Motor neuron (in vitro differentiated cells): ENCODE results near the gene TUT4. TPM values are rescaled to one million over a fixed set of nuclear protein-coding genes. Genes with fewer than 3 reads are reported as not detected.
"Not testable (repeated sequence)": the region's sequence is repeated elsewhere in the genome, so short reads cannot be mapped to it uniquely, and the experiment has no call there.

ENCODE experiments used
- ATAC-seq, 8 experiments: fragments of 200-7000 bp; cut with Tn5 transposase; replicated peaks in 6 of 8; 2 replicates each; pipeline ENCODE4 v1.8.0; 2021; ENCODE audit warnings: mild to moderate bottlenecking in 8 of 8, moderate library complexity in 8 of 8
- H3K27ac ChIP-seq, 2 donors: fragments of 250-450 bp; sonication (Bioruptor Pico); 2 replicates each; pipeline ENCODE4 v1.9.0; 2021; ENCODE audit warnings: antibody characterized with exemption in 2 of 2, mild to moderate bottlenecking in 2 of 2, moderate library complexity in 1 of 2
- H3K4me1 ChIP-seq, 2 donors: fragments of 250-450 bp; sonication (Bioruptor Pico); replicated peaks in 1 of 2; 2 replicates each; pipeline ENCODE4 v1.6.1; 2021; ENCODE audit warnings: antibody characterized with exemption in 2 of 2, mild to moderate bottlenecking in 2 of 2, moderate library complexity in 1 of 2
- H3K4me3 ChIP-seq, 5 donors: fragments of 250-450 bp; sonication (Bioruptor Pico); 2 replicates each; pipeline ENCODE4 v1.9.0; 2021; ENCODE audit warnings: antibody characterized with exemption in 5 of 5, mild to moderate bottlenecking in 5 of 5, moderate library complexity in 4 of 5
- WGBS, 10 experiments: fragments of 450-650 bp; shearing (Covaris generic); methylation state at CpG; one replicate each; pipeline ENCODE4 v1.0.0; 2022; 5-methylcytosine and 5-hydroxymethylcytosine counted together
- in situ Hi-C, 9 experiments: fragments of 400-800 bp; cut with MboI; loops; one replicate each; pipeline ENCODE4 v1.15.0; 2021; ENCODE audit warnings: low sequenced_read_pairs in 9 of 9, low pct_unique_long_range_greater_than_20kb in 2 of 9; ENCODE audit not compliant: unreplicated experiment in 9 of 9
- total RNA-seq, 8 experiments: library from RNA; unstranded; fragments of 300-600 nt; gene quantifications; 2 replicates each; pipeline versions ENCODE4 v1.2.3 to v1.2.4, GENCODE V29; 2022

TUT4 gene
- total RNA-seq, 8 experiments from 2014 or later, result 36.0 to 143 (median 94.1) TPM

DNA sequence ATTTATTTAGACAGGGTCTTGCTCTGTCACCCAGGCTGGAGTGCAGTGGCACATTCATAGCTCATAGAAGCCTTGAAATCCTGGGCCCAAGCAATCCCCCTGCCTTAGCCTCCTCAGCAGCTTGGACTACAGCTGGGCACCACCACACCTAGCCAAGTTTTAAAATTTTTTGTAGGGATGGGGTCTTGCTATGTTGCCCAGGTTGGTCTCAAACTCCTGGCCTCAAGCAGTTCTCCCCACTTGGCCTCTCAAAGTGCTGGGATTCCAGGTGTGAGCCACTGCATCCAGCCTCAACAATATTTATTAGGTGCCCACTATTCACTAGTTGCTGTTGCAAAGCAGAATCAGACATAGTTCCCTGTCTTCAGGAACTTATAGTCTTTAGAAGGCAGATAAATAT, 35.1 kb upstream of the TUT4 start:
- H3K4me1 ChIP-seq, result peaks cover 42 to 53% of the 10 kb centered on the region in 2 donors
- H3K27ac ChIP-seq, result no peak overlapping the region
- H3K4me3 ChIP-seq, result no peak overlapping the region
- no peak for ATAC-seq
- in situ Hi-C loops, result no loop called here

DNA sequence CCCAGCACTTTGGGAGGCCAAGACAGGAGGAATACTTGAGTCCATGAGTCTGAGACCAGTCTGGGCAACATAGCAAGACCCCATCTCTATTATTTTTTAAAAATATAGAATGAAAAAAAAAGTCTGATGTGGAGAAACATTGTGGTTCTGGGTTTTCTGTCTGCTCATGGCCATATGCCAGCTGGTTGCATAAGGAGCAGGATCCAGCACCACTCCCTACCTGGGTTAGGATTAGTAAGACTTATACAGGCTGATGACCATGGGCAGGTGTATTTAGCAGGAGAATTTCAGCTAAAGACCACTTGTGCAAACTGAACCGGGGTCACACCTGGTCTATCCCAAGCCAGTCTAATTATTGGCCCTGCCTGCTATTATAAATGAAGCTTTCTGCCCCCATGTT, 32.6 kb upstream of the TUT4 start:
- H3K27ac ChIP-seq, result no peak overlapping the region
- H3K4me1 ChIP-seq, result peaks cover 21 to 27% of the 10 kb centered on the region in 2 donors
- in situ Hi-C loops, result no loop called here
- no peak for ATAC-seq
- no peak overlapping the region for H3K4me3 ChIP-seq
- WGBS, 10 experiments, result 0 to 100% (median 67%) methylated on average over 1 of the region's 1 CpG; no CpG with 5 or more reads in 5 of the 10 experiments

DNA sequence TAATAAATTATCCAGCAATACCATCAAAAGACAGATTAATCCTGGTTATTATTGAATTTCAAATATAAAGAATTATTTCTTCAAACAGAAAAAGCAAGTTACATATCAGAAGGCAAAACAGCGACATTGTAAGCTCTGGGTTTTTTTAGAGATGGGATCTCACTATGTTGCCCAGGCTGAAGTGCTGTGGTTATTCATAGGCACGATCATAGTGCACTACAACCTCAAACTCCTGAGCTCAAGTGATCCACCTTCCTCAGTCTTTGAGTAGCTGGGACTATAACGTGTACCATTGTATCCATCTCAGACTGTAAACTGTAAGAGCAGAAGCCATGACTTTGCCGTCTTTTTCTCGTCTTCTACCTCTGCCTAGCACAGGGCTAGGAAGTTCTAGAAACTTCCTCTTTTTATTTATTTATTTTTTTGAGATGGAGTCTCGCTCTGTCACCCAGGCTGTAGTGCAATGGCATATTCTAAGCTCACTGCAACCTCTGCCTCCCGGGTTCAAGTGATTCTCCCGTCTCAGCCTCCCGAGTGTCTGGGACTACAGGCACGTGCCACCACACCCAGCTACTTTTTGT, 29.3 kb upstream of the TUT4 start:
- Histone ChIP-seq H3K4me3 (no peak overlapping the region), H3K4me1 (peaks cover 0 to 1% of the 10 kb centered on the region in 2 donors), H3K27ac (no peak overlapping the region)
- WGBS, 10 experiments, result 56 to 97% (median 91%) methylated on average over 3 to 10 of the region's 10 CpGs
- no peak for ATAC-seq
- in situ Hi-C loops, result no loop called here

DNA sequence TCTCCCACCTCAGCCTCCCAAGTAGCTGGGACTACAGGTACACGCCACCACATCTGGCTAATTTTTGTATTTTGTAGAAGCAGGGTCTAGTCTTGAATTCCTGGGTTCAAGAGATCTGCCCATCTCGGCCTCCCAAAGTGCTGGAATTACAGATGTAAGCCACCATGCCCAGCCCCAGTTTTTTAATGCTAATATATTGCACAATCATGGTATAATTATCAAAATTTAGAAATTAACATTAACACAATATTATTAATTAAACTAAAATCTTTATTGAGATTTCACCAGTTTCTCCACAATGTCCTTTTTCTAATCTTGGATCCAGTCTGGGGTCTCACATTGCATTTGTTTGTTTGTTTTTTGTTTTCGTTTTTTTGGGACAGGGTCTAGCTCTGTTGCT, 27.4 kb upstream of the TUT4 start:
- Histone ChIP-seq H3K4me3 (no peak overlapping the region), H3K4me1 (no peaks in the 10 kb centered on the region), H3K27ac (no peak overlapping the region)
- in situ Hi-C loops, result no loop called here
- WGBS, 10 experiments, result 21 to 91% (median 82%) methylated on average over 1 to 3 of the region's 3 CpGs; no CpG with 5 or more reads in 3 of the 10 experiments
- ATAC-seq, result no peak

DNA sequence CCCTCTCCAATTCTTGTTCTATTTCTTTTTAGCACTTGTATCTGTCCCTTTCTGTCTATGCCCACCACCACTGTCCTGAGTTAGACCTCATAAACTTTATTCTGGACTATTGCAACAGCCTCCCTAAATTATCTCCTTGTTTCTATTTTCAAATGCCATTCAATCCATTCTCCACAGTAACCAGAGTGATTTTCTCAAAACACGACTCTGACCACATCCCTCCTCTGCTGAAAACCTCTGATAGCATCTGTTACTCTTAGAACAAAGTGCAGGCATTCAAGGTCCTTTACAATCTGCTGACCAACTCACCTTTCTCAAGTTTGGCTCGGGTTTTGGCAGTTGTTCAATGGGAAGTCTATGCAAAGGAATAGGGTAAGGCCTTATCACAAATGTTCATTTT, 26.5 kb upstream of the TUT4 start:
- no peak overlapping the region for H3K4me3 ChIP-seq
- no peak for ATAC-seq
- in situ Hi-C loops, result no loop called here
- H3K27ac ChIP-seq, result no peak overlapping the region
- 11 to 86% (median 77%) methylated on average over 1 to 2 of the region's 2 CpGs; no CpG with 5 or more reads in 2 of the 10 experiments for WGBS, 10 experiments
- no peaks in the 10 kb centered on the region for H3K4me1 ChIP-seq

DNA sequence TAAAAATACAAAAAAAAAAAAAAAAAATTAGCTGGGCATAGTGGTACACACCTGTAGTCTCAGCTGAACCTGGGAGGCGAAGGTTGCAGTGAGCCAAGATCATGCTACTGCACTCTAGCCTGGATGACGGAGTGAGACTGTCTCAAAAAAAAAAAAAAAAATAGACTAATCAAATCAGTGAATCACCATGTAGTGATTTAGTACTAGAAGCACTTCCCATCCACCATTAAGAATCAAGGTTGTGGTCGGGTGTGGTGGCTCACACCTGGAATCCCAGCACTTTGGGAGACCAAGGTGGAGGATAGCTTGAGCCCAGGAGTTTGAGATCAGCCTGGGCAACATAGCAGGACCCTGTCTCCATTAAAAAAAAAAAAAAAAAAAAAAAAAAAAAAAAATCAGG, 25.2 kb upstream of the TUT4 start:
- in situ Hi-C loops, H3K4me1 ChIP-seq, H3K4me3 ChIP-seq, H3K27ac ChIP-seq: not testable (repeated sequence)
- 60 to 100% (median 96%) methylated on average over 1 to 3 of the region's 3 CpGs; no CpG with 5 or more reads in 1 of the 10 experiments for WGBS, 10 experiments
- ATAC-seq, result peak in 1 of 8 experiments; percentile 47

DNA sequence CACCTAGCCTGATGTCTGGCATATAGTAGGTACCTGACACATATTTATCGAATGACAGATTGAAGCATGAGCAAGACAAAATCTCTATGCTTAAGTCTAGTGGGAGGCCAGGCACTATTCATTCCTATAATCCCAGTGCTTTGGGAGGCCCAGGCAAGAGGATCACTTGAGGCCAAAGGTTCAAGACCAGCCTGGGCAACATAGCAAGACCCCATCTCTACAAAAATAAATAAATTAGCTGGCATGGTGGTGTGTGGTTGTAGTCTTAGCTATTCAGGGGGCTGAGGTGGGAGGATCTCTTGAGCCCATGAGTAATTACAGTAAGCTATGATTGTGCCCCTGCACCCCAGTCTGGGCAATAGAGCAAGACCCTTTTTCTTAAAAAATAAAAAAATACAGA, 23.2 kb upstream of the TUT4 start:
- in situ Hi-C loops, result no loop called here
- no peak for ATAC-seq
- 80 to 100% (median 100%) methylated on average over 1 of the region's 1 CpG; no CpG with 5 or more reads in 5 of the 10 experiments for WGBS, 10 experiments
- Histone ChIP-seq H3K4me1 (no peaks in the 10 kb centered on the region), H3K4me3 (no peak overlapping the region), H3K27ac (no peak overlapping the region)

DNA sequence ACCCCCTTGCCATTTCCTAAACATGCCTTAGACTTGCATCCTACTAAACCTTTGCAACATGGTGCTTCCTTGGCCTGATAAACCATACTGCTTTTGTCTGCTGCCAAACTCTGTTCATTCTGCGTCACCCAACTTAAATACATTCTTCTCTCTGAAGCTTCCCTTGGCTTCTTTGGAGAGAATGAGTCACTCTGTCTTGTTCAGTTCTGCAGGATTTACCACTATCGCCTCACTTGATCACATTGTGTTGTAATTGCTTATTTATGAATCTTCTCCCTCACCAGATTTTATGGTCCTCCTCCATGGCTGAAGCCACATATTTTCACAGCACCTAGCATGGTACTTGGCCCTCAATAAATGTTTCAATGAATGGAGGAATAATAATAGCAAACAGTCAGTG, 21.7 kb upstream of the TUT4 start:
- ATAC-seq, result peak; percentile 32 to 95 (median 78)
- Histone ChIP-seq H3K4me1 (no peaks in the 10 kb centered on the region), H3K4me3 (no peak overlapping the region), H3K27ac (no peak overlapping the region)
- 17 to 79% (median 50%) methylated on average over 1 to 2 of the region's 2 CpGs; no CpG with 5 or more reads in 2 of the 10 experiments for WGBS, 10 experiments
- in situ Hi-C loops, result loop anchor here in 3 of 9 experiments (25.0 kb wide), 1 partner anchor 88 kb away; no protein-coding TSS in a partner anchor

DNA sequence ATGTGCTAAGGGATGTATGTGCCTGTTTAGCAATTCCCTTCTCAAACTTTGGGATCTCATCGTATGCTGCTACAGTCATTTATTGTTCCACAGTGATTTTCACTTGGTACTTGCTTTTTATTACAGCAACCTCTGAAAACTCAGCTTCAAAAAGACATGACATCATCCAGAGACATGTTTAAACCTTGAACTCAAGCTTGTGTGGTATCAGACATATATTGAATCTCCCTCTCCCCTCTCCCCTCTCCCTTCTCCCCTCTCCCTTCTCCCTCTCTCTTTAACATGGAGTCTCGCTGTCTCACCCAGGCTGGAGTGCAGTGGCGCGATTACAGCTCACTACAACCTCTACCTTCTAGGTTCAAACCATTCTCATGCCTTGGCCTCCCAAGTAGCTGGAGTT, 19.5 kb upstream of the TUT4 start:
- no peak overlapping the region for H3K27ac ChIP-seq
- no peaks in the 10 kb centered on the region for H3K4me1 ChIP-seq
- in situ Hi-C loops, result loop anchor here in 3 of 9 experiments (25.0 kb wide), 1 partner anchor 90 kb away; no protein-coding TSS in a partner anchor
- ATAC-seq, result no peak
- WGBS, 10 experiments, result 0 to 100% (median 88%) methylated on average over 1 of the region's 4 CpGs; no CpG with 5 or more reads in 3 of the 10 experiments
- H3K4me3 ChIP-seq, result no peak overlapping the region

DNA sequence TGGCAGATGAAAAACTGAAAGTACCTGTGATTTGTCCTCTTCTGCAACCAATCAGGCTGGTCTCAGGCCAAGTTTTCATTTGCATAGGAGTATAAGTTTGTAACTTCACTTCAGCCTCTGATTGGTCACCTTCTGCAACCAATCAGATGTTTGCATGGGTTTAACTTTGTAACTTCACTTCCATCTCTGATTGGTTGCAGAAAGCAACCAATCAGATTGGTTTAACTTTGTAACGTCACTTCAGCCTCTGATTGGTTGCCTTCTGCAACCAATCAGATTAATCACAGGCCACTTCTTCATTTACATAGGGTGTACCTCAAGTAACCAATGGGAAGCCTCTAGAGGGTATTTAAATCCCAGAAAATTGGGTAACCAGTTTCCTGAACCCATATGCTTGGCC, 18.9 kb upstream of the TUT4 start:
- Histone ChIP-seq H3K4me3 (no peak overlapping the region), H3K4me1 (no peaks in the 10 kb centered on the region), H3K27ac (no peak overlapping the region)
- ATAC-seq, result peak in 3 of 8 experiments; percentile 52 to 70 (median 59)
- 67 to 100% (median 92%) methylated on average over 1 of the region's 1 CpG; no CpG with 5 or more reads in 1 of the 10 experiments for WGBS, 10 experiments
- in situ Hi-C loops, result loop anchor here in 3 of 9 experiments (25.0 kb wide), 1 partner anchor 91 kb away; no protein-coding TSS in a partner anchor

DNA sequence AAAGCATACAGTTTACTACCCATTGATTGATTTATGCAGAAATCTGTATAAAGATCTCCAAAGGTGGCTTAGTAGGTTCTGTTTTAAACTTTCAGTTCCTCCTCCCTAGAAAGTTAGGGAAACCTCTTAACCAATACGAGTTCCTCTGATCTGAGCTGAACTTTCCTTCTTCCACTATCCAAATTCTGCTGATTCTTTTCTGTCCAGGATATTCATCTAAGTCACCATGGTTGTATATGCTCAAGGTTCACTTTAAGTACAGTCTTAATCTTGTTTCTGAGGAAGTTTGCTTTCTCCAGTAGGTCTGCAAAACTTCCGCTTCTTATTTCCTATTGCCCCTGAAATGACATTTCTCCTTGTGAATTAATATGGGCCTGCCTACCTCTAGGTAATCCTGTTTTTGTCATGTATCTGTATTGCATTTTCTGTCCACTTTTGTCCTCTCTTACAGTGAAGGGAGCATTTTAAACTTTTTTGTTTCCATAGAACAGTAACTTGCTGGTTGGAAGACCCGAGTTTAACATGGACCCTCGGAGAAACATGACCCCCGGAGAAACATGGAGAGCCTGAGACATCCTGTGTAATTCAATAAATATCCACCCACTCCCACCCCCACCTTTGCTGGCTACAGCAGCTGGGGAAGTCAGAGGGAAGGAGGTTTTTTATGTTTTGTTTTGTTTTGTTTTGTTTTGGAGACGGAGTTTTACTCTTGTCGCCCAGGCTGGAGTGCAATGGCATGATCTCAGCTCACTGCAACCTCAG, 16.7 kb upstream of the TUT4 start:
- no peak overlapping the region for H3K4me3 ChIP-seq
- in situ Hi-C loops, result loop anchor here in 3 of 9 experiments (25.0 kb wide), 1 partner anchor 93 kb away; no protein-coding TSS in a partner anchor
- H3K4me1 ChIP-seq, result no peaks in the 10 kb centered on the region
- WGBS, 10 experiments, result 31 to 88% (median 83%) methylated on average over 2 to 7 of the region's 7 CpGs
- ATAC-seq, result no peak
- no peak overlapping the region for H3K27ac ChIP-seq

DNA sequence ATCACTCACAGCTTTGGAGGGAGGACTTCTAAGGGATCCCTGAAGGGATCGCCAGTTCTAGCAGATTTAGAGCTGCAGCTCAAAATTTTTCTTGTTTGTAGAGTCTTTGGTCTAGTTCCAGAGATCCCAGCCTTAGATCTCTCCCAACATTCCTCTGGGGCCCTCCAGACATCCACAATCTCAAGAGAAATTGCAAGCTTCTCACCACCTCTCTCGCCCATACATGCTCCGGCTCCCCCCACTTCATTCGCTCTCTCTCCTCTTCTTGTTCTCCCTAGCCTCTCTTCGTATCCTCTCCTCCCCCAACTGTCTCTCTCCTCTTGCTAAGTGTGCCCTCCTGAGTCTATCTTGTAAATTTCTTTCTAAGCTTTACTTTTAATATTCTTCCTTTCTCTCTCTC, 15.1 kb upstream of the TUT4 start:
- no peaks in the 10 kb centered on the region for H3K4me1 ChIP-seq
- ATAC-seq, result peak in 3 of 8 experiments; percentile 34 to 47 (median 40)
- 10 to 83% (median 62%) methylated on average over 2 to 5 of the region's 5 CpGs; no CpG with 5 or more reads in 2 of the 10 experiments for WGBS, 10 experiments
- in situ Hi-C loops, result loop anchor here in 3 of 9 experiments (25.0 kb wide), 1 partner anchor 94 kb away; no protein-coding TSS in a partner anchor
- H3K4me3 ChIP-seq, result no peak overlapping the region
- H3K27ac ChIP-seq, result no peak overlapping the region

DNA sequence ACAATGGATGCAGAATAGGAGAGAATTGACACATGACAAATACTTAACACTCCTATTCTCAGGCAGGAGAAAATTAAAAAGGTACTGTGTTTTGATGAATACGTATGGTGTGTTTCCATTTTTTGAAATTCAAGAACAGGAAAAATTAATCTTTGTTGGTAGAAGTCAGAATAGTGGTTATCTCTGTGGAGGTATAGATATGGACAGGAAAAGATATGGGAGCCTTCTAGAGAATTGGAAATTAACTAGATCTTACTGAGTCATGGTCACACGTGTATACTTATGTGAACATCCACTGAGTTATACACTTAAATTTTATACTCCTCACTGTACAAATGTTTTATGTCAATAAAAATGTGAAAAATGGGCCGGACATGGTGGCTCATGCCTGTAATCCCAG, 9.9 kb upstream of the TUT4 start:
- no peak for ATAC-seq
- 59 to 100% (median 94%) methylated on average over 1 to 3 of the region's 3 CpGs; no CpG with 5 or more reads in 1 of the 10 experiments for WGBS, 10 experiments
- no peaks in the 10 kb centered on the region for H3K4me1 ChIP-seq
- no peak overlapping the region for H3K4me3 ChIP-seq
- no peak overlapping the region for H3K27ac ChIP-seq
- in situ Hi-C loops, result loop anchor here in 3 of 9 experiments (25.0 kb wide), 1 partner anchor 100 kb away; no protein-coding TSS in a partner anchor
